ENCODE measurements around the gene CFAP92. TPM values are rescaled to one million over a fixed set of nuclear protein-coding genes. Genes with fewer than 3 reads are reported as not detected.
A peak's percentile ranks its signal among the peaks of the same experiment; 100 is the strongest.

Gene CFAP92
- total RNA-seq, 2 experiments from 2014 or later = 0.19 to 0.45 TPM

GRCh38 chr3:129005526-129006303, 11.8 kb upstream of the CFAP92 start:
- peaks cover 0 to 6% of the 10 kb centered on the region in 2 experiments for H3K9me3 ChIP-seq (ENCODE audit: control insufficient read depth in 1 of 2, insufficient read depth in 1 of 2, low read length in 2 of 2)
- Mint-ChIP-seq H3K9me3 (no peaks in the 10 kb centered on the region), H3K4me1 (ENCODE audit: low read depth) (peaks cover 31% of the 10 kb centered on the region), H3K27ac (no peak overlapping the region), H3K27me3 (peaks cover 18% of the 10 kb centered on the region), H3K36me3 (ENCODE audit: low read depth) (no peaks in the 10 kb centered on the region), H3K4me3 (no peak overlapping the region)
- H3K36me3 ChIP-seq (ENCODE audit: insufficient read depth, low read length) = no peaks in the 10 kb centered on the region
- peaks cover 47% of the 10 kb centered on the region for H3K4me1 ChIP-seq (ENCODE audit: insufficient read depth, low read length)
- ATAC-seq (ENCODE audit: poor library complexity) = no peak
- intact Hi-C loops (cut with DNase I, micrococcal nuclease) = loop anchor here in 1 of 2 experiments (2.0 kb wide), 1 partner anchor 17 kb away; no protein-coding TSS in a partner anchor
- CTCF ChIA-PET = interaction anchor here (2.3 kb wide), 1 partner anchor 10 kb away, joined by 28 read pairs; no protein-coding TSS in a partner anchor
- POLR2A ChIA-PET = interaction anchor here (0.8 to 5.7 kb wide), 3 partner anchors 11 to 114 kb away, joined by 3 to 78 read pairs (median 3); no protein-coding TSS in a partner anchor
- no peak overlapping the region for H3K27ac ChIP-seq (ENCODE audit: low read depth in 1 of 2, low read length in 2 of 2)
- H3K4me3 ChIP-seq (ENCODE audit: low read length) = no peak overlapping the region
- TF ChIP-seq, protein P1, sequence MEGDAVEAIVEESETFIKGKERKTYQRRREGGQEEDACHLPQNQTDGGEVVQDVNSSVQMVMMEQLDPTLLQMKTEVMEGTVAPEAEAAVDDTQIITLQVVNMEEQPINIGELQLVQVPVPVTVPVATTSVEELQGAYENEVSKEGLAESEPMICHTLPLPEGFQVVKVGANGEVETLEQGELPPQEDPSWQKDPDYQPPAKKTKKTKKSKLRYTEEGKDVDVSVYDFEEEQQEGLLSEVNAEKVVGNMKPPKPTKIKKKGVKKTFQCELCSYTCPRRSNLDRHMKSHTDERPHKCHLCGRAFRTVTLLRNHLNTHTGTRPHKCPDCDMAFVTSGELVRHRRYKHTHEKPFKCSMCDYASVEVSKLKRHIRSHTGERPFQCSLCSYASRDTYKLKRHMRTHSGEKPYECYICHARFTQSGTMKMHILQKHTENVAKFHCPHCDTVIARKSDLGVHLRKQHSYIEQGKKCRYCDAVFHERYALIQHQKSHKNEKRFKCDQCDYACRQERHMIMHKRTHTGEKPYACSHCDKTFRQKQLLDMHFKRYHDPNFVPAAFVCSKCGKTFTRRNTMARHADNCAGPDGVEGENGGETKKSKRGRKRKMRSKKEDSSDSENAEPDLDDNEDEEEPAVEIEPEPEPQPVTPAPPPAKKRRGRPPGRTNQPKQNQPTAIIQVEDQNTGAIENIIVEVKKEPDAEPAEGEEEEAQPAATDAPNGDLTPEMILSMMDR (IDR thresholded peaks at IDR 0.05) = no peak
- peaks cover 20 to 28% of the 10 kb centered on the region in 2 experiments for H3K27me3 ChIP-seq (ENCODE audit: control insufficient read depth in 1 of 2, insufficient read depth in 2 of 2, low read length in 2 of 2)
- no peak for DNase-seq

- peak overlapping the region; percentile 30 for H3K4me3 Mint-ChIP-seq
- TF ChIP-seq, protein P1 (IDR thresholded peaks at IDR 0.05) = no peak
These were observed 10.9 kb upstream of the CFAP92 start for GRCh38 chr3:129004639-129005295.

GRCh38 chr3:129003578-129004112, 9.8 kb upstream of the CFAP92 start:
- Histone ChIP-seq H3K27me3 (ENCODE audit: control insufficient read depth in 1 of 2, insufficient read depth in 2 of 2, low read length in 2 of 2) (peaks cover 24 to 35% of the 10 kb centered on the region in 2 experiments), H3K36me3 (ENCODE audit: insufficient read depth, low read length) (no peaks in the 10 kb centered on the region), H3K27ac (ENCODE audit: low read depth in 1 of 2, low read length in 2 of 2) (no peak overlapping the region), H3K4me3 (ENCODE audit: low read length) (peak overlapping the region; percentile 14), H3K4me1 (ENCODE audit: insufficient read depth, low read length) (peaks cover 51% of the 10 kb centered on the region), H3K9me3 (ENCODE audit: control insufficient read depth in 1 of 2, insufficient read depth in 1 of 2, low read length in 2 of 2) (peaks cover 0 to 6% of the 10 kb centered on the region in 2 experiments)
- H3K27ac Mint-ChIP-seq = no peak overlapping the region
- peak; percentile 17 to 85 (median 55) for DNase-seq
- no peaks in the 10 kb centered on the region for H3K9me3 Mint-ChIP-seq
- ATAC-seq (ENCODE audit: poor library complexity) = peak; percentile 90
- ChIA-PET POLR2A (interaction anchor here (0.5 to 5.7 kb wide), 9 partner anchors 9 to 242 kb away, joined by 3 to 78 read pairs (median 6); partner anchors contain the start of genes CFAP92 and RAB43), CTCF (interaction anchor here (0.6 to 2.3 kb wide), 11 partner anchors 9 to 246 kb away, joined by 3 to 28 read pairs (median 5); partner anchors contain the start of genes CFAP92, COPG1 and RAB43)
- intact Hi-C loops (cut with DNase I, micrococcal nuclease) = loop anchor here in 1 of 2 experiments (2.0 kb wide), 2 partner anchors 13 to 19 kb away; no protein-coding TSS in a partner anchor
- no peak overlapping the region for H3K4me3 Mint-ChIP-seq
- H3K27me3 Mint-ChIP-seq = peaks cover 26% of the 10 kb centered on the region
- TF ChIP-seq, protein P1 (IDR thresholded peaks at IDR 0.05) = no peak
- peaks cover 48% of the 10 kb centered on the region for H3K4me1 Mint-ChIP-seq (ENCODE audit: low read depth)
- no peaks in the 10 kb centered on the region for H3K36me3 Mint-ChIP-seq (ENCODE audit: low read depth)

More at GRCh38 chr3:129004639-129005295, 10.9 kb upstream of the CFAP92 start:
- Mint-ChIP-seq H3K36me3 (ENCODE audit: low read depth) (no peaks in the 10 kb centered on the region), H3K27ac (no peak overlapping the region), H3K4me1 (ENCODE audit: low read depth) (peaks cover 39% of the 10 kb centered on the region), H3K9me3 (no peaks in the 10 kb centered on the region), H3K27me3 (peaks cover 26% of the 10 kb centered on the region)
- no peak overlapping the region for H3K27ac ChIP-seq (ENCODE audit: low read depth in 1 of 2, low read length in 2 of 2)
- H3K36me3 ChIP-seq (ENCODE audit: insufficient read depth, low read length) = no peaks in the 10 kb centered on the region
- H3K27me3 ChIP-seq (ENCODE audit: control insufficient read depth in 1 of 2, insufficient read depth in 2 of 2, low read length in 2 of 2) = peaks cover 24 to 35% of the 10 kb centered on the region in 2 experiments
- H3K9me3 ChIP-seq (ENCODE audit: control insufficient read depth in 1 of 2, insufficient read depth in 1 of 2, low read length in 2 of 2) = peaks cover 0 to 6% of the 10 kb centered on the region in 2 experiments
- ATAC-seq (ENCODE audit: poor library complexity) (no peak), DNase-seq (no peak)
- CTCF ChIA-PET = interaction anchor here (1.6 to 2.3 kb wide), 3 partner anchors 10 to 22 kb away, joined by 10 to 28 read pairs (median 16); partner anchors contain the start of gene CFAP92
- H3K4me3 ChIP-seq (ENCODE audit: low read length) = no peak overlapping the region
- POLR2A ChIA-PET = interaction anchor here (0.8 to 5.7 kb wide), 4 partner anchors 12 to 119 kb away, joined by 3 to 78 read pairs (median 9); partner anchors contain the start of gene RAB43
- H3K4me1 ChIP-seq (ENCODE audit: insufficient read depth, low read length) = peaks cover 47% of the 10 kb centered on the region
- intact Hi-C loops (cut with DNase I, micrococcal nuclease) = loop anchor here in 1 of 2 experiments (2.0 kb wide), 1 partner anchor 18 kb away; no protein-coding TSS in a partner anchor
